ENCODE measurements around the gene CCDC179.

CCDC179 gene

DNA sequence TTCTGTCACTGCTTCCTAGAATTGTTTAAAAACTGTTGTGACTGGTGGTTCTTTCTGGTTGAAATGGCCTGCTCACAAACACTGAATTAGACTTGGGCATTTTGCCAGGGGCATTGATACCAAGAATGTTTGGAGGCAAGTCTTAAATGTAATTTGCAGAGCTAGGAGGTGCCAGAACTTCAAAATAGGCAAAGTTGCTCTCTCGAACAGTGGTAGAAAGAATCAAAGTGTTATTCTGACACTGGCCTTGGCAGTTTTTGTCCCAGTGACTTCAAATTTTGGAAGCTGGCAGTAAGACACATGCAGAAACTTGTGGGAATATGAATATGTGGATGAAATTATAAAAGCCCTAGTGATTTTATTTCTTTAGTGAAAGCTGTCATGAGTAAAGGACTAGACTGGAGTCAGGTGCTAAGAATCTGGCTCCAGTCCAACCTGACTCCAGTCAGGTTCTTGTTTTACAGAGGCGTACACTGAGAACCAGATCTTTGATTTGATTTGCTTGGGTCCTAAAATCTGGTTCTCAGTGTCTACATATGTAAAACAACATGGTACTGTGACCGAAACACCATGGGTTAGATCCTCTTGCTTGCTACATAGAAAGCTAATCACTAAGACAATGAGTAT, 51.6 kb downstream of the CCDC179 start:
- no peak overlapping the region for H3K27ac ChIP-seq (ENCODE audit: low read length)
- no peak overlapping the region for H3K9ac ChIP-seq (ENCODE audit: low read length in 2 of 2)
- H3K27me3 ChIP-seq (ENCODE audit: control insufficient read depth in 1 of 2, insufficient read depth in 2 of 2, low read length in 2 of 2) = no peaks in the 10 kb centered on the region
- no peaks in the 10 kb centered on the region for H3K36me3 ChIP-seq (ENCODE audit: control insufficient read depth in 2 of 2, insufficient read depth in 2 of 2, low read length in 2 of 2)
- H3K9me3 ChIP-seq (ENCODE audit: control insufficient read depth in 2 of 2, low read length in 2 of 2) = no peaks in the 10 kb centered on the region
- H3K4me1 ChIP-seq (ENCODE audit: control insufficient read depth, insufficient read depth, low read length) = no peaks in the 10 kb centered on the region
- no peak overlapping the region for H3K4me3 ChIP-seq (ENCODE audit: low read length in 2 of 2)

- Histone ChIP-seq H3K9me3 (ENCODE audit: control insufficient read depth in 2 of 2, low read length in 2 of 2) (no peaks in the 10 kb centered on the region), H3K4me1 (ENCODE audit: control insufficient read depth, insufficient read depth, low read length) (no peaks in the 10 kb centered on the region), H3K4me3 (ENCODE audit: low read length in 2 of 2) (no peak overlapping the region), H3K27me3 (ENCODE audit: control insufficient read depth in 1 of 2, insufficient read depth in 2 of 2, low read length in 2 of 2) (no peaks in the 10 kb centered on the region), H3K9ac (ENCODE audit: low read length in 2 of 2) (no peak overlapping the region), H3K27ac (ENCODE audit: low read length) (no peak overlapping the region), H3K36me3 (ENCODE audit: control insufficient read depth in 2 of 2, insufficient read depth in 2 of 2, low read length in 2 of 2) (no peaks in the 10 kb centered on the region)
These were observed 52.3 kb downstream of the CCDC179 start for GRCh38 chr11:22807855-22808570.

GRCh38 chr11:22807391-22807790, 52.9 kb downstream of the CCDC179 start:
- no peaks in the 10 kb centered on the region for H3K9me3 ChIP-seq (ENCODE audit: control insufficient read depth in 2 of 2, low read length in 2 of 2)

GRCh38 chr11:22802861-22803260, 57.4 kb downstream of the CCDC179 start:
- Histone ChIP-seq H3K27me3 (ENCODE audit: control insufficient read depth in 1 of 2, insufficient read depth in 2 of 2, low read length in 2 of 2) (no peaks in the 10 kb centered on the region), H3K9me3 (ENCODE audit: control insufficient read depth in 2 of 2, low read length in 2 of 2) (no peaks in the 10 kb centered on the region), H3K36me3 (ENCODE audit: control insufficient read depth in 2 of 2, insufficient read depth in 2 of 2, low read length in 2 of 2) (no peaks in the 10 kb centered on the region), H3K27ac (ENCODE audit: low read length) (no peak overlapping the region), H3K4me3 (ENCODE audit: low read length in 2 of 2) (no peak overlapping the region), H3K4me1 (ENCODE audit: control insufficient read depth, insufficient read depth, low read length) (no peaks in the 10 kb centered on the region), H3K9ac (ENCODE audit: low read length in 2 of 2) (no peak overlapping the region)

More at GRCh38 chr11:22807391-22807790, 52.9 kb downstream of the CCDC179 start:
- Histone ChIP-seq H3K27me3 (ENCODE audit: control insufficient read depth in 1 of 2, insufficient read depth in 2 of 2, low read length in 2 of 2) (no peaks in the 10 kb centered on the region), H3K9ac (ENCODE audit: low read length in 2 of 2) (no peak overlapping the region), H3K4me3 (ENCODE audit: low read length in 2 of 2) (no peak overlapping the region), H3K36me3 (ENCODE audit: control insufficient read depth in 2 of 2, insufficient read depth in 2 of 2, low read length in 2 of 2) (no peaks in the 10 kb centered on the region), H3K27ac (ENCODE audit: low read length) (no peak overlapping the region), H3K4me1 (ENCODE audit: control insufficient read depth, insufficient read depth, low read length) (no peaks in the 10 kb centered on the region)

GRCh38 chr11:22800482-22800881, 59.8 kb downstream of the CCDC179 start:
- H3K27me3 ChIP-seq (ENCODE audit: control insufficient read depth in 1 of 2, insufficient read depth in 2 of 2, low read length in 2 of 2) = no peaks in the 10 kb centered on the region
- no peaks in the 10 kb centered on the region for H3K4me1 ChIP-seq (ENCODE audit: control insufficient read depth, insufficient read depth, low read length)
- no peak overlapping the region for H3K9ac ChIP-seq (ENCODE audit: low read length in 2 of 2)
- H3K27ac ChIP-seq (ENCODE audit: low read length) = no peak overlapping the region
- no peaks in the 10 kb centered on the region for H3K9me3 ChIP-seq (ENCODE audit: control insufficient read depth in 2 of 2, low read length in 2 of 2)
- H3K4me3 ChIP-seq (ENCODE audit: low read length in 2 of 2) = no peak overlapping the region
- H3K36me3 ChIP-seq (ENCODE audit: control insufficient read depth in 2 of 2, insufficient read depth in 2 of 2, low read length in 2 of 2) = no peaks in the 10 kb centered on the region

GRCh38 chr11:22798901-22799300, 61.4 kb downstream of the CCDC179 start:
- Histone ChIP-seq H3K4me3 (ENCODE audit: low read length in 2 of 2) (no peak overlapping the region), H3K9ac (ENCODE audit: low read length in 2 of 2) (no peak overlapping the region), H3K4me1 (ENCODE audit: control insufficient read depth, insufficient read depth, low read length) (no peaks in the 10 kb centered on the region), H3K27me3 (ENCODE audit: control insufficient read depth in 1 of 2, insufficient read depth in 2 of 2, low read length in 2 of 2) (no peaks in the 10 kb centered on the region), H3K27ac (ENCODE audit: low read length) (no peak overlapping the region), H3K36me3 (ENCODE audit: control insufficient read depth in 2 of 2, insufficient read depth in 2 of 2, low read length in 2 of 2) (no peaks in the 10 kb centered on the region), H3K9me3 (ENCODE audit: control insufficient read depth in 2 of 2, low read length in 2 of 2) (no peaks in the 10 kb centered on the region)

DNA sequence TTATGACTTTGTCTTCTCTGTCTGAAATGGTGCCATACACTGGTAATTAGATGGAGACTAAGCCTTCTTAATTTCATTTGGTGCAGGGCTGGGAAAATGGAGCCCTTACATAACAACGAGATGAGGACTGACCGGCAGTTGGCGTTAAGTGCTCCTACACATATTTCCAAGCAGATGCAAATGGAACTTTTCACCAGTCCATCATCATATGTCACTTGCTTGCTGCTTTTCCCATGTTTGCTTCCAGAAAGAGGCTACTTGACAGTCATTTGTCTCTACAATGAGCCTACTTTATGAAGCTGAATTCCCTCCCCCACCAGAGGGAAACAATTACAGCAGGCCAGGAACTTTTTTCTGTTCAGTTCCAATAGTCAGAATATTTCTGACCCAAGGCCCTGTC, 63.2 kb downstream of the CCDC179 start:
- Histone ChIP-seq H3K36me3 (ENCODE audit: control insufficient read depth in 2 of 2, insufficient read depth in 2 of 2, low read length in 2 of 2) (no peaks in the 10 kb centered on the region), H3K9me3 (ENCODE audit: control insufficient read depth in 2 of 2, low read length in 2 of 2) (no peaks in the 10 kb centered on the region), H3K4me3 (ENCODE audit: low read length in 2 of 2) (no peak overlapping the region), H3K27ac (ENCODE audit: low read length) (no peak overlapping the region), H3K9ac (ENCODE audit: low read length in 2 of 2) (no peak overlapping the region), H3K27me3 (ENCODE audit: control insufficient read depth in 1 of 2, insufficient read depth in 2 of 2, low read length in 2 of 2) (no peaks in the 10 kb centered on the region), H3K4me1 (ENCODE audit: control insufficient read depth, insufficient read depth, low read length) (no peaks in the 10 kb centered on the region)
